ENCODE measurements around the gene TRAF2. TPM values are rescaled to one million over a fixed set of nuclear protein-coding genes. Genes with fewer than 3 reads are reported as not detected.

The TRAF2 gene
- total and polyA plus RNA-seq, 2 of the 13 experiments (the other 11 are each of a cell fraction or from before 2014, with no cell fraction given): 12.4 to 13.6 TPM

- TF ChIP-seq RBFOX2 (IDR thresholded peaks at IDR 0.05; ENCODE audit: low read depth, low read length) (peak; percentile 50; the same call in 1 of the 2 replicates), ZNF101 (CRISPR knock-in tag; IDR thresholded peaks at IDR 0.05; ENCODE audit: borderline replicate concordance, low read depth) (no peak), EZH2 (conservative IDR thresholded peaks at IDR 0.05; ENCODE audit: low read depth, low read length) (no peak), ZFP36L1 (CRISPR knock-in tag; IDR thresholded peaks at IDR 0.05) (no peak), ZNF121 (CRISPR knock-in tag; IDR thresholded peaks at IDR 0.05) (no peak), MTA1 (CRISPR knock-in tag; IDR thresholded peaks at IDR 0.05; ENCODE audit: borderline replicate concordance) (no peak), MAFK (conservative IDR thresholded peaks at IDR 0.05 in 1 of 2, IDR thresholded peaks at IDR 0.05 in 1 of 2; ENCODE audit: low read length in 2 of 2) (no peak)
Observed at GRCh38 chr9:136942112-136942880, 56.0 kb downstream of the TRAF2 start (continued).

- TF ChIP-seq PTBP1 (IDR thresholded peaks at IDR 0.05; ENCODE audit: low read depth, low read length, poor library complexity, severe bottlenecking): peak; percentile 27
- TF ChIP-seq POGZ (CRISPR knock-in tag; IDR thresholded peaks at IDR 0.05): peak; percentile 34; the same call in 1 of the 2 replicates
- TF ChIP-seq ZBTB38 (CRISPR knock-in tag; IDR thresholded peaks at IDR 0.05): peak; percentile 85; the same call in 1 of the 2 replicates
- TF ChIP-seq FOXC1 (CRISPR knock-in tag; IDR thresholded peaks at IDR 0.05; ENCODE audit: borderline replicate concordance): no peak
- 0 out of 2 replicates have a peak, but pooled peaks have one; percentile 30 for TF ChIP-seq RBFOX2 (IDR thresholded peaks at IDR 0.05; ENCODE audit: low read depth, low read length)
- peaks cover 10% of the 10 kb centered on the region for H3K79me2 ChIP-seq (ENCODE audit: insufficient read depth, low read length)
- ChIA-PET POLR2A (interaction anchor here (1.3 kb wide), 1 partner anchor 41 kb away, joined by 4 read pairs; no protein-coding TSS in a partner anchor), CTCF (ENCODE audit: low intra/inter-chr PET ratio, low total read pairs) (no interaction called here)
- H3K36me3 ChIP-seq (replicated peaks in 1 of 2; ENCODE audit: control insufficient read depth in 1 of 2, insufficient read depth in 2 of 2, low read length in 2 of 2): peaks cover 8 to 36% of the 10 kb centered on the region in 2 experiments
- FAIRE-seq (no peak), DNase-seq (ENCODE audit: low spot score) (no peak), ATAC-seq (no peak)
- peak overlapping the region; percentile 89 for H3K4me2 ChIP-seq (ENCODE audit: low read depth, low read length)
- BruUV-seq (replicated peaks): no TSS peak
- intact Hi-C loops (cut with micrococcal nuclease; ENCODE audit: unreplicated experiment): no loop called here
- peak overlapping the region; percentile 90; the same call in 1 of the 2 replicates for H3K9ac ChIP-seq (ENCODE audit: insufficient read depth, low read depth, low read length)
- in situ Hi-C loops (cut with HindIII; ENCODE audit: extremely low pct_ligation_motif_present, low pct_unique_long_range_greater_than_20kb): no loop called here
- peak overlapping the region in 2 of 3 experiments; percentile 91 to 95; a peak in 3 of 6 replicates for H3K4me3 ChIP-seq (replicated peaks in 1 of 3; ENCODE audit: insufficient read depth in 1 of 3, low read depth in 2 of 3, low read length in 3 of 3)
- H3K4me1 ChIP-seq (ENCODE audit: insufficient read depth, low read length): peaks cover 41% of the 10 kb centered on the region
- H3K9me3 ChIP-seq (ENCODE audit: low read length): no peaks in the 10 kb centered on the region
- no peaks in the 10 kb centered on the region for H4K20me1 ChIP-seq (ENCODE audit: insufficient read depth, low read length)
- no peaks in the 10 kb centered on the region for H3K27me3 ChIP-seq (ENCODE audit: control insufficient read depth in 1 of 2, insufficient read depth in 2 of 2, low read length in 2 of 2)
- no peak overlapping the region for H3K27ac ChIP-seq (ENCODE audit: extremely low read length, insufficient read depth, low read length)
- WGBS (ENCODE audit: low lambda C conversion rate): 89% methylated on average over 13 of the region's 16 CpGs
- H2AFZ ChIP-seq (ENCODE audit: low read length): no peak overlapping the region
Observed at GRCh38 chr9:136942881-136943230, 56.5 kb downstream of the TRAF2 start.
